ENCODE measurements around the gene GLDN. TPM values are rescaled to one million over a fixed set of nuclear protein-coding genes. Genes with fewer than 3 reads are reported as not detected.

GLDN gene
- total and polyA plus RNA-seq, 10 of the 15 experiments (the other 5 are each of a cell fraction or from before 2014, with no cell fraction given): 0.13 TPM; not detected in 9

- POLR2A ChIA-PET: no interaction called here
- H3K27me3 ChIP-seq (replicated peaks in 1 of 2; ENCODE audit: control insufficient read depth in 2 of 2, insufficient read depth in 2 of 2, low read length in 1 of 2): peaks cover 2 to 3% of the 10 kb centered on the region in 2 experiments; a peak in 3 of 4 replicates
- no peak overlapping the region for H3K9ac ChIP-seq (ENCODE audit: control insufficient read depth, insufficient read depth, low read length)
- CTCF ChIA-PET: interaction anchor here (0.6 kb wide), 1 partner anchor 65 kb away, joined by 4 read pairs; no protein-coding TSS in a partner anchor
- no peaks in the 10 kb centered on the region for H3K79me2 ChIP-seq (ENCODE audit: control insufficient read depth, insufficient read depth, low read length)
- ATAC-seq (no peak), DNase-seq (ENCODE audit: low read depth, low spot score) (no peak), FAIRE-seq (no peak)
- no TSS peak for BruUV-seq (replicated peaks)
- SMC1A ChIA-PET (ENCODE audit: uncharacterized antibody, unreplicated experiment): no interaction called here
- intact Hi-C loops (cut with micrococcal nuclease; ENCODE audit: unreplicated experiment): no loop called here
- TF ChIP-seq RELB (IDR thresholded peaks at IDR 0.05; ENCODE audit: low read depth): no peak
- no peak for TF ChIP-seq HCFC1 (IDR thresholded peaks at IDR 0.05; ENCODE audit: low read length)
- no peak for TF ChIP-seq ELK1 (IDR thresholded peaks at IDR 0.05; ENCODE audit: low read depth, low read length)
- TF ChIP-seq CBFB (IDR thresholded peaks at IDR 0.05; ENCODE audit: low read depth): no peak
- TF ChIP-seq CHD1 (IDR thresholded peaks at IDR 0.05; ENCODE audit: low read depth, low read length): no peak
- TF ChIP-seq BACH1 (IDR thresholded peaks at IDR 0.05; ENCODE audit: borderline replicate concordance): no peak
- WGBS (ENCODE audit: insufficient coverage, insufficient replicate concordance, low lambda C conversion rate, missing lambda C conversion rate): 95% methylated on average over 2 of the region's 2 CpGs
- no peaks in the 10 kb centered on the region for H3K9me3 ChIP-seq (replicated peaks; ENCODE audit: control insufficient read depth, insufficient read depth, low read length)
- H2AFZ ChIP-seq (ENCODE audit: control insufficient read depth, low read depth, low read length): no peak overlapping the region
- in situ Hi-C loops (cut with MboI): no loop called here
- H3K4me3 ChIP-seq: no peak overlapping the region
- H3K36me3 ChIP-seq (ENCODE audit: control insufficient read depth in 2 of 2, insufficient read depth in 2 of 2, low read length in 1 of 2): no peaks in the 10 kb centered on the region
- no peaks in the 10 kb centered on the region for H3K4me1 ChIP-seq (ENCODE audit: control insufficient read depth, insufficient read depth, low read length)
- no peaks in the 10 kb centered on the region; the same call in 1 of the 2 replicates for H4K20me1 ChIP-seq (ENCODE audit: control insufficient read depth, insufficient read depth)
- no peak overlapping the region for H3K4me2 ChIP-seq (ENCODE audit: control insufficient read depth, insufficient read depth)
- H3K27ac ChIP-seq (ENCODE audit: control insufficient read depth, insufficient read depth): no peak overlapping the region
- RAD21 ChIA-PET (ENCODE audit: unreplicated experiment): interaction anchor here (0.7 kb wide), 1 partner anchor 44 kb away, joined by 3 read pairs; no protein-coding TSS in a partner anchor
Observed at GRCh38 chr15:51327081-51327480, 14.4 kb upstream of the GLDN start.
